Measurements from ENCODE around the gene CNDP1. TPM values are rescaled to one million over a fixed set of nuclear protein-coding genes. Genes with fewer than 3 reads are reported as not detected.
"Not testable (repeated sequence)": the region's sequence is repeated elsewhere in the genome, so short reads cannot be mapped to it uniquely, and the experiment has no call there.

Gene CNDP1
- total RNA-seq, 1 experiment from 2014 or later: not detected

- H3K9me3 Mint-ChIP-seq (ENCODE audit: low read depth, unreplicated experiment): no peaks in the 10 kb centered on the region
- BruUV-seq (replicated peaks): TSS peak; percentile 95
- no peak overlapping the region for H3K4me3 Mint-ChIP-seq (ENCODE audit: low read depth, unreplicated experiment)
- intact Hi-C loops (cut with micrococcal nuclease; ENCODE audit: unreplicated experiment): no loop called here
- TF ChIP-seq, protein P1, sequence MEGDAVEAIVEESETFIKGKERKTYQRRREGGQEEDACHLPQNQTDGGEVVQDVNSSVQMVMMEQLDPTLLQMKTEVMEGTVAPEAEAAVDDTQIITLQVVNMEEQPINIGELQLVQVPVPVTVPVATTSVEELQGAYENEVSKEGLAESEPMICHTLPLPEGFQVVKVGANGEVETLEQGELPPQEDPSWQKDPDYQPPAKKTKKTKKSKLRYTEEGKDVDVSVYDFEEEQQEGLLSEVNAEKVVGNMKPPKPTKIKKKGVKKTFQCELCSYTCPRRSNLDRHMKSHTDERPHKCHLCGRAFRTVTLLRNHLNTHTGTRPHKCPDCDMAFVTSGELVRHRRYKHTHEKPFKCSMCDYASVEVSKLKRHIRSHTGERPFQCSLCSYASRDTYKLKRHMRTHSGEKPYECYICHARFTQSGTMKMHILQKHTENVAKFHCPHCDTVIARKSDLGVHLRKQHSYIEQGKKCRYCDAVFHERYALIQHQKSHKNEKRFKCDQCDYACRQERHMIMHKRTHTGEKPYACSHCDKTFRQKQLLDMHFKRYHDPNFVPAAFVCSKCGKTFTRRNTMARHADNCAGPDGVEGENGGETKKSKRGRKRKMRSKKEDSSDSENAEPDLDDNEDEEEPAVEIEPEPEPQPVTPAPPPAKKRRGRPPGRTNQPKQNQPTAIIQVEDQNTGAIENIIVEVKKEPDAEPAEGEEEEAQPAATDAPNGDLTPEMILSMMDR (IDR thresholded peaks at IDR 0.05; ENCODE audit: unreplicated experiment): no peak
- no peaks in the 10 kb centered on the region for H3K4me1 Mint-ChIP-seq (ENCODE audit: low read depth, unreplicated experiment)
- CTCF ChIA-PET: no interaction called here
- H3K27me3 Mint-ChIP-seq (ENCODE audit: unreplicated experiment): no peaks in the 10 kb centered on the region
- H3K36me3 Mint-ChIP-seq (ENCODE audit: insufficient read depth, unreplicated experiment): peaks cover 58% of the 10 kb centered on the region
- DNase-seq: no peak
- no peak overlapping the region for H3K27ac Mint-ChIP-seq (ENCODE audit: unreplicated experiment)
Observed at GRCh38 chr18:74520096-74520833, 14.0 kb upstream of the CNDP1 start.

DNA sequence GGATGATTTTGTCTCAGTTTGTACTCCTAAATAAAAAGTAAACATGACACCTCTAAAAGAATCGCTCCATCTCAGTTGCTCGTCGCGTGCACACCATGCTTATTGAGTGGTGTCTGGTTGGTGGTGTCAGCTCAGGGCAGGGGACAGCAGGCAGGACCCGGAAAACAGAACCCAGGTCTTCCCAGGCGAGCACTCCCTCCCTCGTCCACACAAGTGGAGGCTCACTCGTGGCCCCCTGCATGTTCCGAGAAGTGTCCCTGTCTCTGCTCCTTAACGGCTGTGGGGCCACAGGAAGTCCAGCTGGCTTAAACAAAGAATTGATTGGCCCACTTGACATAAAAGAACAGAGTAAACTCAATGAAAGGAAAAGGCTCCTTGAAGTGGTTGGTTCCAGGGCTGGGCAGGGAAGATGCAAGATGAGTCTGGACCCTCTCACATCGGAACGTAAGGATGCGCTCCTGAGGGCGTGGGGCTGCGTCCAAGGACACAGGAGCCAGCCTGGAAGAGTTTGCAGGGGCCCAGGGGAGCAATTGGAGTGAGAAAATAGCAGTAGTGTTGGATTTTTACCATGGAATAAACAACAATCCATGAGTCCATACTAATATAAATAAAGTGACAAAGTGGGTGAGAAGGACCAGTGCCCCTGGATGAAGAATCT is 13.1 kb upstream of the CNDP1 start:
- H3K4me3 Mint-ChIP-seq (ENCODE audit: low read depth, unreplicated experiment): no peak overlapping the region
- CTCF ChIA-PET: no interaction called here
- H3K27ac Mint-ChIP-seq (ENCODE audit: unreplicated experiment): peak overlapping the region; percentile 13
- no peaks in the 10 kb centered on the region for H3K9me3 Mint-ChIP-seq (ENCODE audit: low read depth, unreplicated experiment)
- TF ChIP-seq, protein P1 (IDR thresholded peaks at IDR 0.05; ENCODE audit: unreplicated experiment): no peak
- peaks cover 53% of the 10 kb centered on the region for H3K36me3 Mint-ChIP-seq (ENCODE audit: insufficient read depth, unreplicated experiment)
- intact Hi-C loops (cut with micrococcal nuclease; ENCODE audit: unreplicated experiment): no loop called here
- peaks cover 3% of the 10 kb centered on the region for H3K4me1 Mint-ChIP-seq (ENCODE audit: low read depth, unreplicated experiment)
- H3K27me3 Mint-ChIP-seq (ENCODE audit: unreplicated experiment): peaks cover under 1% of the 10 kb centered on the region
- BruUV-seq (replicated peaks): no TSS peak
- DNase-seq: no peak

GRCh38 chr18:74522635-74523548 is 11.4 kb upstream of the CNDP1 start:
- TF ChIP-seq, protein P1 (IDR thresholded peaks at IDR 0.05; ENCODE audit: unreplicated experiment): no peak
- intact Hi-C loops (cut with micrococcal nuclease; ENCODE audit: unreplicated experiment): no loop called here
- Mint-ChIP-seq H3K4me3 (ENCODE audit: low read depth, unreplicated experiment) (no peak overlapping the region), H3K4me1 (ENCODE audit: low read depth, unreplicated experiment) (peaks cover 7% of the 10 kb centered on the region), H3K27ac (ENCODE audit: unreplicated experiment) (no peak overlapping the region), H3K36me3 (ENCODE audit: insufficient read depth, unreplicated experiment) (peaks cover 38% of the 10 kb centered on the region), H3K27me3 (ENCODE audit: unreplicated experiment) (peaks cover 8% of the 10 kb centered on the region), H3K9me3 (ENCODE audit: low read depth, unreplicated experiment) (no peaks in the 10 kb centered on the region)
- DNase-seq: no peak
- CTCF ChIA-PET: interaction anchor here (0.6 to 1.0 kb wide), 2 partner anchors 11 to 353 kb away, joined by 3 read pairs; no protein-coding TSS in a partner anchor
- BruUV-seq (replicated peaks): no TSS peak

- Mint-ChIP-seq H3K27ac (ENCODE audit: unreplicated experiment) (no peak overlapping the region), H3K4me1 (ENCODE audit: low read depth, unreplicated experiment) (peaks cover 7% of the 10 kb centered on the region), H3K9me3 (ENCODE audit: low read depth, unreplicated experiment) (no peaks in the 10 kb centered on the region), H3K4me3 (ENCODE audit: low read depth, unreplicated experiment) (no peak overlapping the region), H3K27me3 (ENCODE audit: unreplicated experiment) (peaks cover 8% of the 10 kb centered on the region), H3K36me3 (ENCODE audit: insufficient read depth, unreplicated experiment) (peaks cover 28% of the 10 kb centered on the region)
- DNase-seq: no peak
- TF ChIP-seq, protein P1 (IDR thresholded peaks at IDR 0.05; ENCODE audit: unreplicated experiment): no peak
- no TSS peak for BruUV-seq (replicated peaks)
- intact Hi-C loops (cut with micrococcal nuclease; ENCODE audit: unreplicated experiment): no loop called here
- CTCF ChIA-PET: no interaction called here
Observed at GRCh38 chr18:74524097-74524496, 10.2 kb upstream of the CNDP1 start.

GRCh38 chr18:74524915-74525314 is 9.4 kb upstream of the CNDP1 start:
- H3K4me3 Mint-ChIP-seq (ENCODE audit: low read depth, unreplicated experiment); H3K9me3 Mint-ChIP-seq (ENCODE audit: low read depth, unreplicated experiment); DNase-seq; H3K27ac Mint-ChIP-seq (ENCODE audit: unreplicated experiment); intact Hi-C loops (cut with micrococcal nuclease; ENCODE audit: unreplicated experiment); H3K4me1 Mint-ChIP-seq (ENCODE audit: low read depth, unreplicated experiment); CTCF ChIA-PET; BruUV-seq (replicated peaks): not testable (repeated sequence)
- peaks cover 12% of the 10 kb centered on the region for H3K27me3 Mint-ChIP-seq (ENCODE audit: unreplicated experiment)
- peaks cover 23% of the 10 kb centered on the region for H3K36me3 Mint-ChIP-seq (ENCODE audit: insufficient read depth, unreplicated experiment)
